Colonic mucosa (tissue), 4 donors: ENCODE data around the gene FOXP1. TPM values are rescaled to one million over a fixed set of nuclear protein-coding genes. Genes with fewer than 3 reads are reported as not detected.

Source experiments
- DNase-seq: peaks from one replicate; pipeline ENCODE4 v3.0.0-alpha.2; 2020
- H3K27ac ChIP-seq: fragments of 200-600 bp; one replicate; pipeline ENCODE4 v1.8.0; 2021
- H3K27me3 ChIP-seq: fragments of 200-600 bp; one replicate; pipeline ENCODE4 v1.8.0; 2021
- H3K36me3 ChIP-seq: fragments of 200-600 bp; one replicate; pipeline ENCODE4 v1.8.0; 2021
- H3K4me1 ChIP-seq: fragments of 200-600 bp; one replicate; pipeline ENCODE4 v1.8.0; 2021; ENCODE audit warnings: mild to moderate bottlenecking
- H3K4me3 ChIP-seq: fragments of 200-600 bp; one replicate; pipeline ENCODE4 v1.8.0; 2021
- H3K9ac ChIP-seq, 2 donors: one replicate each; pipeline ENCODE4 v1.7.0; 2013; ENCODE audit warnings: control low read depth in 2 of 2, low read depth in 2 of 2, low read length in 2 of 2
- H3K9me3 ChIP-seq: fragments of 200-600 bp; one replicate; pipeline ENCODE4 v1.8.0; 2021
- CTCF ChIP-seq: fragments of 200-600 bp; IDR thresholded peaks from one replicate; pipeline ENCODE4 v1.8.0; 2022; ENCODE audit warnings: antibody characterized with exemption, mild to moderate bottlenecking
- intact Hi-C: fragments of 100-400 bp; cut with DNase I; formaldehyde crosslinking; loops from one replicate; pipeline ENCODE4 v1.14.1; 2022
- total RNA-seq, 2 donors: library from RNA; stranded (reverse); fragmentation: NEBNext Ultra II Directional in 1 of 2; extraction: Animal tissue kit (Norgen Biotek cat#: 25700) in 1 of 2; gene quantifications; one replicate each; pipeline ENCODE4 v1.2.1, GENCODE V29; 2021
- donor health status: healthy.
- donor health status: DM: no; HTN: no; CAD: no.
- donor health status: DM: no; HTN: no; CAD: no.

The FOXP1 gene
- total RNA-seq, 2 donors from 2014 or later = 127 to 128 TPM

DNA sequence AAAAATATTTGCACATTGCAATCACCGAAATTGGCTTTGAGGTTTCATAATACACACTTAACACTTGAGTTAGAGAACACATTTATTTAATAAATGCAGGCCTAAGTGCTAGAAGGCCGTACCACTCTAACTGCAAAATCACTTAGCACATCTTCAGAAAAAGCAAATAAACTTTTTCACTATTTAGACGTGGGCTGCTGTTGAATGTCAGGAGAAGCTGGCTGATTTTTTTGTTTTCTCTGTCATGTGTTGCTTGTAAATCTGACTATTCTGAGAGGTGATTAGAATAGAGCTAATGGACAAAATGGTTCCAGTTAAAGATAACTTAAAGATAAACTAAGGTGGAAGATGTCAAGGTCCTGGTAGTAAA is 265.1 kb downstream of the FOXP1 start:
- no peak for TF ChIP-seq CTCF
- Histone ChIP-seq H3K4me3 (no peak overlapping the region), H3K27me3 (no peaks in the 10 kb centered on the region), H3K9ac (no peak overlapping the region), H3K27ac (no peak overlapping the region), H3K9me3 (no peaks in the 10 kb centered on the region), H3K4me1 (no peaks in the 10 kb centered on the region), H3K36me3 (no peaks in the 10 kb centered on the region)
- intact Hi-C loops = no loop called here
- DNase-seq = no peak

GRCh38 chr3:71317749-71318457 is 265.6 kb downstream of the FOXP1 start:
- H3K4me1 ChIP-seq = no peaks in the 10 kb centered on the region
- H3K36me3 ChIP-seq = no peaks in the 10 kb centered on the region
- no peak for DNase-seq
- intact Hi-C loops = no loop called here
- H3K4me3 ChIP-seq = no peak overlapping the region
- no peaks in the 10 kb centered on the region for H3K9me3 ChIP-seq
- no peak for TF ChIP-seq CTCF
- H3K27me3 ChIP-seq = no peaks in the 10 kb centered on the region
- H3K27ac ChIP-seq = no peak overlapping the region
- no peak overlapping the region for H3K9ac ChIP-seq

GRCh38 chr3:71317140-71317539 is 266.4 kb downstream of the FOXP1 start:
- Histone ChIP-seq H3K4me1 (no peaks in the 10 kb centered on the region), H3K4me3 (no peak overlapping the region), H3K27me3 (no peaks in the 10 kb centered on the region), H3K9ac (no peak overlapping the region), H3K27ac (no peak overlapping the region), H3K9me3 (no peaks in the 10 kb centered on the region), H3K36me3 (no peaks in the 10 kb centered on the region)
- TF ChIP-seq CTCF = no peak
- intact Hi-C loops = no loop called here
- no peak for DNase-seq

DNA sequence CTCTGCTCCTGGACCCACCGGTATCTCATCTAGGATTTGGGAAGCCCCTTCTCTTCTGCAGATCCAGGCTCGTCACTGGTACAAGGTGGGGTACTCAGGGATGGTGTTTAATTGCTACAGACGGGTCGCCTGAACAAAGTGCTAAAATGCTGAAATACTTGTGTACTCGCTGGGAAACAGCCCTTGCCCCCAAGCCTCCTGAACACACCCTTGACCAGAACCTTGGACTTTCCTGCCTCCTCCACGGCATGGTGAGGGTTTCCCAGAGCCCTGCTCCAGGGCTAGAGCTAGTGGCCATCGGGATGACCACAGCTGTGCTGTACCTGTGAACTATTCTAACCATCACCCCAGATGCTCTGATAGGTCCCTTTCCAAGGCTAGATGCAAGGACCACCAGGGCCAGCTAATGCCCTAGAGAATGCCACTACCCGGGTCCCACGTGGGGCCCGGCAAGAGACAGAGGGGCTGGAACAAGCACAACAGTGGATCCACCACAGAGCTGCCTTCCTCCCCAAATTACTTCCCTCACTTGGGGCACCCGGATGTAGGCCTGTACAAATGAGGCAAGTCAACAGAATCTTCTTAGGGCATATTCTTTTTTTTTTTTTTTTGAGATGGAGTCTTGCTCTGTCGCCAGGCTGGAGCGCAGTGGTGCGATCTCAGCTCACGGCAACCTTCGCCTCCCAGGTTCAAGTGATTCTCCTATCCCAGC is 267.3 kb downstream of the FOXP1 start:
- H3K9me3 ChIP-seq = no peaks in the 10 kb centered on the region
- intact Hi-C loops = no loop called here
- no peak overlapping the region for H3K4me3 ChIP-seq
- H3K27ac ChIP-seq = no peak overlapping the region
- TF ChIP-seq CTCF = no peak
- DNase-seq = no peak
- no peaks in the 10 kb centered on the region for H3K4me1 ChIP-seq
- no peaks in the 10 kb centered on the region for H3K36me3 ChIP-seq
- H3K9ac ChIP-seq = no peak overlapping the region
- H3K27me3 ChIP-seq = no peaks in the 10 kb centered on the region

- H3K9ac ChIP-seq = no peak overlapping the region
- H3K27me3 ChIP-seq = no peaks in the 10 kb centered on the region
- H3K27ac ChIP-seq = no peak overlapping the region
- intact Hi-C loops = no loop called here
- TF ChIP-seq CTCF = no peak
- no peaks in the 10 kb centered on the region for H3K36me3 ChIP-seq
- H3K4me3 ChIP-seq = no peak overlapping the region
- no peaks in the 10 kb centered on the region for H3K9me3 ChIP-seq
- no peaks in the 10 kb centered on the region for H3K4me1 ChIP-seq
- no peak for DNase-seq
Observed at GRCh38 chr3:71315431-71315830, 268.1 kb downstream of the FOXP1 start.
